SKM-1 treated with dmso at 0.1 percent for 144 hours (cell line): ENCODE data around the gene FA2H.

Experiments used
- DNase-seq: peaks from one replicate; lab custom pipeline; 2025; ENCODE audit not compliant: unreplicated experiment; lab: John Stamatoyannopoulos, UW

FA2H gene

GRCh38 chr16:74745109-74745615 lies 29.5 kb downstream of the FA2H start:
- no peak for DNase-seq

GRCh38 chr16:74744566-74744965 lies 30.1 kb downstream of the FA2H start:
- DNase-seq = no peak

- no peak for DNase-seq
Measured at GRCh38 chr16:74743668-74744299, 30.8 kb downstream of the FA2H start.

- no peak for DNase-seq
Measured at GRCh38 chr16:74743045-74743667, 31.5 kb downstream of the FA2H start.

GRCh38 chr16:74742051-74742481 lies 32.6 kb downstream of the FA2H start:
- no peak for DNase-seq

GRCh38 chr16:74740795-74741304 lies 33.8 kb downstream of the FA2H start:
- DNase-seq = no peak

- DNase-seq = no peak
Measured at GRCh38 chr16:74739275-74739674, 35.3 kb downstream of the FA2H start.

GRCh38 chr16:74738816-74739215 lies 35.8 kb downstream of the FA2H start:
- no peak for DNase-seq

GRCh38 chr16:74738113-74738541 lies 36.5 kb downstream of the FA2H start:
- DNase-seq = no peak

- DNase-seq = no peak
Measured at GRCh38 chr16:74737521-74737920, 37.1 kb downstream of the FA2H start.

- no peak for DNase-seq
Measured at GRCh38 chr16:74736531-74737157, 38.0 kb downstream of the FA2H start.

GRCh38 chr16:74735554-74735953 lies 39.1 kb downstream of the FA2H start:
- no peak for DNase-seq

GRCh38 chr16:74735162-74735452 lies 39.5 kb downstream of the FA2H start:
- no peak for DNase-seq

GRCh38 chr16:74734361-74735161 lies 40.1 kb downstream of the FA2H start:
- DNase-seq = no peak

GRCh38 chr16:74732707-74733350 lies 41.8 kb downstream of the FA2H start:
- no peak for DNase-seq

GRCh38 chr16:74731853-74732477 lies 42.7 kb downstream of the FA2H start:
- no peak for DNase-seq

- no peak for DNase-seq
Measured at GRCh38 chr16:74729783-74730683, 44.6 kb downstream of the FA2H start.

GRCh38 chr16:74727903-74728302 lies 46.7 kb downstream of the FA2H start:
- DNase-seq = no peak

- peak; percentile 32 for DNase-seq
Measured at GRCh38 chr16:74726716-74727115, 47.9 kb downstream of the FA2H start.
